ENCODE data around the gene FBXL16. TPM values are rescaled to one million over a fixed set of nuclear protein-coding genes. Genes with fewer than 3 reads are reported as not detected.

FBXL16 gene
- total RNA-seq, 1 donor from 2014 or later, result 0.30 TPM

DNA sequence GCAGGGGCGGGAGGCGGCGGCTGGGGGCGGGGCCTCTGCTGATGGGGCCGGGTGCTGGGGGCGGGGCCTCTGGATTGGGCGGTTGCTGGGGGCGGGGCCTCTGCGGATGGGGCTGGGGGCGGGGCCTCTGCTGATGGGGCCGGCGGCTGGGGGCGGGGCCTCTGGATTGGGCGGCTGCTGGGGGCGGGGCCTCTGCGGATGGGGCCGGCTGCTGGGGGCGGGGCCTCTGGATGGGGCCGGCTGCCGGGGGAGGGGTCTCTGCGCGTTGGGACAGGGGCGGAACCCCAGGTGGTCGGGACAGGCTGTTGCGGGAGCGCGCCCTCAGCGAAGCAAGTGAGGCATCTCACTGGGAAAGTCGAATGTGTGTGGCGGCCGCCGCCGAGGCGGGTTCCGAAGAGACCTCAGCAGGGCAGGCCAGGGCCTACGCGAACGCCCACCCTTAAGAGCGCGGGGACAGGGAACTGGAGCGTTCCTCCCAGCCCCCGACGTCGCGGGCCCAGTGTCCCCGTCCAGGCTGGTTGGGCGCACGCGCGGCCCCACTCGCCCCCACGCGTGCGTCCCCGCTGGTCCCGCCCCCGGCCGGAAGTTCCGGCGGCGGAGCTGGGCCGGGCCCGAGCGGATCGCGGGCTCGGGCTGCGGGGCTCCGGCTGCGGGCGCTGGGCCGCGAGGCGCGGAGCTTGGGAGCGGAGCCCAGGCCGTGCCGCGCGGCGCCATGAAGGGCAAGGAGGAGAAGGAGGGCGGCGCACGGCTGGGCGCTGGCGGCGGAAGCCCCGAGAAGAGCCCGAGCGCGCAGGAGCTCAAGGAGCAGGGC is 25.6 kb downstream of the FBXL16 start, which contains the start of gene STUB1:
STUB1 (plus strand) TSS at position 597 of the 811 bp plus-strand sequence; CDS start at position 713, 116 bp downstream.
- ATAC-seq, result peak; percentile 73
- peak; percentile 92 for DNase-seq (ENCODE audit: low spot score)

DNA sequence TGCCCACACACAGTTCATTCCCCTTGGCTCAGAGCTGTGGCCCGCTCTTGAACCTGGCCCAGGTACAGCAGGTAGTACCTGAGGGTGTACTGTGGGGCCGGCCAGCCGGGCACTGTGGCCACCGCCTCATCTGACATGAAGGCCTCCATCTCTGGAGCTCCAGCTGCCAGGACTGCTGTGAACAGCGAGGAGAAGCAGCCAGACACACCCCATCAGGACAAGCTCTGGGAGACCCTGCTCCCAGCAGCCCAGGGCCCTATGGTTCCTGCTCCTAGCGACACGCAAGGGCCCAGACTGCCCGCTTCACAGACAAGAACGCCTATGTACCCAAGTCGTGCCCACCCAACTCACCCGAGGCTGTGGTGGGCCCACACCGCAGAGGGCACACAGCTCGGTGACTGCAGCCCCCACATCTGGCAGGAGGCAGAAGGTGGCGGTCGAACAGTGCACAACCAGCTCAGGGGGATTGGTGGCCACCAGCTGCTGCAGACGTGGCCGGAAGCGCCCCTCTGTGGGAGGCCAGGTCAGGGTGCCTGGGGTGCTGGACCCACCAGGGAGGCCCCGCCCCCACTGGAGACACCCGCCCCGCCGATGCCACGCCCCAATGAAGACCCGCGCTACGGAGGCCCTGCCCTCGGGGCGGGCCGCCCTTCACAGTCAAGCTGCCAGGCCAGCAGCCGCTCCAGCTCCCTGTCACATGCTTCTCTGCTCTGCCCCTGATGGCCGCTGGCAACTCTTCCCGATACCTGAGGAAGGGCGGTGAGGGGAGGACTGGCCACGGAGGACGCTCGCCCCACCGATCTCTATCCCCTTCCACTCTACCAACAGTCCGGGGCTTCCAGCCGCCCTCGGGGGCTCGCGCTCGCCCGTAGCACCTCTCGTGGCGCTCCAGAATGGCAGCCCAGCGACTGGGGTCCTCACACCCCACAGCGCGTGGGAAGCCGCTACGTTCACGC is 26.5 kb downstream of the FBXL16 start:
- ATAC-seq (peak; percentile 39), DNase-seq (ENCODE audit: low spot score) (peak; percentile 84)

DNA sequence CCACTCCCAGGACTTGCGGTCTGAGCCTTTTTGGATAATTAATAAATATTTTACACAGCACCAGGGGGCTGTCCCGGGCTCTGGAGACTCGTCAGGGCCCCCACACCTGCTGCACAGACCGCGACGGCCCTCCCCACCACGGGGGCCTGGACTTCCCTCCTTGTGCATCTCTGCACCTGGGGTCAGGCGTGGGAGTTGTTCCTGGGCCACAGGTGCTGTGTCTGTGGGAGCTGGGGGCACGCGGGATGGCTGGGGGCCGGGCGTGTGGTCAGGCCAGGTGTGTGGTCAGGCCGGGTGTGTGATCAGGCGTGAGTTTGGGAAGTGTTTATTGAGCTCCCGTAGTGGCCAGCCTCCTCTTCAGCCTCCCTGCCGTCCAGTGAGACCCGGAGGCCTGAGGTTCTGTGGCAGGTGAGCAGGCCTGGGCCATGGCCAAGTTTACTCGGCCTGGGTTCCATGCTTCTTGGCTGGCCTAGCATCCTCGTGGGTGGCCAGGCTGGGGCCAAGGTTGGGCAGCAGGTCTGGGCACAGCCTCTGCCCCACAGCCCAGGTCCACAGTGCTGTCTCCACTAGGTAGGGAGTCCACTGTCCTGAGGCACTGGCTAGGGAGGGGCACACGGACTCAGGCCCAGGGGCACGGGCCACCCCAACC is 27.3 kb downstream of the FBXL16 start:
- no peak for DNase-seq (ENCODE audit: low spot score)
- peak; percentile 2 for ATAC-seq

DNA sequence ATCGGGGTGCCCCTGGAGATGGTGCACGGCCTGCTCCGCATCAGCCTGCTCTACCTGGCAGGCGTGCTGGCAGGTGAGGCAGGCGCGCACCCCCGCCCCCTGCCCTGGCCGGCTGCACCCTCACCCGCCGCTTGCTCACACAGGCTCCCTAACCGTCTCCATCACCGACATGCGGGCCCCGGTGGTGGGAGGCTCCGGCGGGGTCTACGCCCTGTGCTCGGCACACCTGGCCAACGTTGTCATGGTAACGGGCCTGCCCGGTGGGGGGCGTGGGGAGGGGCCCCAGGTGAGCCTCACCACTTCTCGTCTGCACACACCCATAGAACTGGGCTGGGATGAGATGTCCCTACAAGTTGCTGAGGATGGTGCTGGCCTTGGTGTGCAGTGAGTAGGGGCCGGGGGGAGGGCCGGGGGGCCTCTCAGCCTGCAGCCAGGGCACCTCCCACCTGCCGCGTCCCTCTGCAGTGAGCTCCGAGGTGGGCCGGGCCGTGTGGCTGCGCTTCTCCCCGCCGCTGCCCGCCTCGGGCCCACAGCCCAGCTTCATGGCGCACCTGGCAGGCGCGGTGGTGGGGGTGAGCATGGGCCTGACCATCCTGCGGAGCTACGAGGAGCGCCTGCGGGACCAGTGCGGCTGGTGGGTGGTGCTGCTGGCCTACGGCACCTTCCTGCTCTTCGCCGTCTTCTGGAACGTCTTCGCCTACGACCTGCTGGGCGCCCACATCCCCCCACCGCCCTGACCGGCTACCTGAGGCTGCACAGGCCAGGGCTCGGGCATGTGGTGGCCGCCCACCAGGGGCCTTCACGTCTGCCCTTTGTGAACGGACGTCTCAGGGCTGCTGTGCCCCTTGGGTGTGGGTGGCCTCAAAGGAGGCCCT is 28.0 kb downstream of the FBXL16 start:
- ATAC-seq, result no peak

DNA sequence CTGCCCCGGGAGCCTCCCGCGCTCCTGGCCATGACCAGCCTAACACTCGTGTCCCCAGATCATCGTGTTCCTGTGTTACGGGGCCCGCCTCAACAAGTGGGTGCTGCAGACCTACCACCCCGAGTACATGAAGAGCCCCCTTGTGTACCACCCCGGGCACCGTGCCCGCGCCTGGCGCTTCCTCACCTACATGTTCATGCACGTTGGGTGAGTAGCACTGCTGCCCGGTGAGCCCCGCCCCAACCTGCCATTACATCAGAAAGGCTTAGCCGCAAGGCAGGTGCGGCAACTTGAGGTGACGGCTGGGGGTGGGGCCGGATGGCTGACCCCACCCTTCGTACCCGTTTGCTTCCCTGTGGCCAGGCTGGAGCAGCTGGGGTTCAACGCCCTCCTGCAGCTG is 28.7 kb downstream of the FBXL16 start:
- DNase-seq (ENCODE audit: low spot score) (no peak), ATAC-seq (no peak)

More for the DNA sequence above, 28.0 kb downstream of the FBXL16 start:
- no peak for DNase-seq (ENCODE audit: low spot score)

DNA sequence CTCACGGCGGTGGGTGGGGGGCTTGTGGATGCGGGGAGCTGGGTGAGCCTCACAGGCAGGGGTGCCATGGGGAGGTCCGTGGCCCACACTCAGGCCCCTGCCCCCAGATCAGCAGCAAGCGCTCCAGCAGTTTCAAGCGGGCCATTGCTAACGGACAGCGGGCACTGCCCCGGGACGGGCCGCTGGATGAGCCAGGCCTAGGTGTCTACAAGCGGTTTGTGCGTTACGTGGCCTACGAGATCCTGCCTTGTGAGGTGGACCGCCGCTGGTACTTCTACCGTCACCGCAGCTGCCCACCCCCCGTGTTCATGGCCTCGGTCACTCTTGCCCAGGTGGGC is 29.1 kb downstream of the FBXL16 start:
- DNase-seq (ENCODE audit: low spot score), result no peak
- ATAC-seq, result no peak

DNA sequence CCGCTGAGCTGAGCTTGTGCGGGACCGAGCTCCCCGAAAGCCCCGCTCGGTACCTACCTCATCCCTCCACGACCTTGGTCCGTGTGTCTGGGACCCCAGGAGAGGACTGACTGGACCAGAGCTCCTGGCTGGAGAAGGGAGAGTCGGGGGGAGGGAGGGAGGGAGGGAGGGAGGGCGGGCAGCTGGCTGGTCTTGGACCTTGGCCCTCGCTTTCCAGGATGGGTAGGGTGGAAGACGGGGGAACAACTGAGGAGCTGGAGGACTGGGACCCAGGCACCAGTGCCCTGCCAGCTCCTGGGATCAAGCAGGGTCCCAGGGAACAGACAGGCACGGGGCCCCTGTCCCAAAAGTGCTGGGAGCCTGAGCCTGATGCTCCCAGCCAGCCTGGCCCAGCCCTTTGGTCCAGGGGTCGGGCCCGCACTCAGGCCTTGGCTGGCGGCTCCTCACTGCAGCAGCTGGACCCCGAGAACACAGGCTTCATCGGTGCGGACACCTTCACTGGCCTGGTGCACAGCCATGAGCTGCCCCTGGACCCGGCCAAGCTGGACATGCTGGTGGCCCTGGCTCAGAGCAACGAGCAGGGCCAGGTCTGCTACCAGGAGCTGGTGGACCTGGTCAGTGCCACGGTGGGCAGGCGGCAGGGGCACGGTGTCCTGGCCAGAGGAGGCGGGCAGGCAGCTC is 29.6 kb downstream of the FBXL16 start:
- DNase-seq (ENCODE audit: low spot score), result no peak
- no peak for ATAC-seq

DNA sequence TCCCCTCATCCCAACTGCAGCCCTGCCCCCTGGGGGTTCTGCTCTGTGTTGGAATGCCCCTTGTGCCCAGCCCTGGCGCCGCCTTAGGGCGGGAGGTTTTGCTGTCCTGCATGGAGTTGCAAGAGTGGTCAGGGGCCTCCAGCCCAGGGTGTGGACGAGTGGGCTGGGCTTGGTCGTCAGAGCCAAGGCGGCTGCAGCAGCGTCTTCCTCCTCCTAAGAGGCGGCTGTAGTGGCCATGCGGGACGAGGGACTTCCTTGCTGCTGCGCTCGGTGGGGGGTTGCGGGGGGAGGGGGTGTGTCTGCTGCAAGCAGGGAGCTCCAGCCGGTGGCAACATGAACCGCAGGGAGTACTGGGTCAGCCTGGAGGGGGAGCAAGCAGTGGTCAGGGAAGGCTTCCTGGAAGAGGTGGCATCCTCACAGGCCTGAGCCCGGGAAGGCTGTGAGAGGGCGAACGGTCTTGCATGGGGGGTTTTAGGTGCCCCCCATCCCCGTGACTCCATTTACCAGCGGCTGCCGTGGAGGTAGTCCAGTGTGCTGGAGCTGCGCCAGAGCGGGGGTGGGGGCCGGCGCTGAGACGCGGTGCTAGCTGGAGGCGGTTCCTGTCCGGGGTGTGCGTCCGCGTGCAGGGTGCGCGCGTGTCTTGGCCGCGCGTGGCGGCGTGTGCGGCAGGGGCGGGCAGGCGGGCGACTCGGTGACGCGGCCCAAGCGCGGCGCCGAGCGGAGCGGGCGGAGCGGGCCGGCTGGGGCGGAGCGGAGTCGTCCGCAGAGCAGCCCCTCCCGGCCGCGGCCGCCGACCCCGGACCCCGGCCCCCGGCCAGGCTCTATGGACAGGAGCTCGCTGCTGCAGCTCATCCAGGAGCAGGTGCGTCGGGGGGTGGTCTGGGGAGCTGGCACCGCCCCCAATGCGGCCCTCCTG is 30.4 kb downstream of the FBXL16 start, which contains the start of gene RHBDL1:
RHBDL1 (plus strand) TSS at position 704 of the 916 bp plus-strand sequence; CDS start at position 824, 120 bp downstream.
- no peak for DNase-seq (ENCODE audit: low spot score)
- no peak for ATAC-seq

DNA sequence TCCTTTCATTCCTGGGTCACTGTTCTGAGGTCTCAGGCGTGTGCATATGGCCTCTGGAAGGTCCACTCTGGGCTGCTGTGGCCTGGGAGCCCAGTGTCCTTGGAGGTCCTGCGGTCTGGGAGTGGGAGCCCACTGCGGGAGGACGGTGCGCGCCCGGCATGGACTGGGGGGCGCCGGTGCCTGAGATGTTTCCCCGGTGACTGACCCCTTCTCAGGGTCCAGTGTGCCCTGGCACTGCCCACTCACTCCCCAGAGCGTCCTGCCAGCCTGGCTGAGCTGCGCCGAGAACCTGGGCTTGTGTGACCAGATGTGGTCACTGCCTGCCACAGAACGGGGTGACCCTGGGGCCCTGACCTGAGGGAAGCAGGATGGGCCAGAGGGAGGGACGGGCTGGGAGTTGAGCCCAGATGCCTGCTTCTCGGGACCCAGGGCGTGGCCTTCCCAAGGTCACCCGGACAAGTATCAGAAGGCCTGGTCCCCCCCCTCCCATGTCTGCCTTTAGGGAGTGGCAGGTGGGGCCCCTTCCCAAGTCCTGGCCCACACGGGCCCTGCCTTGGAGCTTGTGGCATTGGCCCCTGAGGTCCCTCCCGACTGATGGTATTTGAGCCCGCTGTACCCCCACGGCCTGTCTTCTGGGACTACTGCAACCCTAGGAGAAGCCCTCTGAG is 31.3 kb downstream of the FBXL16 start:
- DNase-seq (ENCODE audit: low spot score), result no peak
- ATAC-seq, result no peak

DNA sequence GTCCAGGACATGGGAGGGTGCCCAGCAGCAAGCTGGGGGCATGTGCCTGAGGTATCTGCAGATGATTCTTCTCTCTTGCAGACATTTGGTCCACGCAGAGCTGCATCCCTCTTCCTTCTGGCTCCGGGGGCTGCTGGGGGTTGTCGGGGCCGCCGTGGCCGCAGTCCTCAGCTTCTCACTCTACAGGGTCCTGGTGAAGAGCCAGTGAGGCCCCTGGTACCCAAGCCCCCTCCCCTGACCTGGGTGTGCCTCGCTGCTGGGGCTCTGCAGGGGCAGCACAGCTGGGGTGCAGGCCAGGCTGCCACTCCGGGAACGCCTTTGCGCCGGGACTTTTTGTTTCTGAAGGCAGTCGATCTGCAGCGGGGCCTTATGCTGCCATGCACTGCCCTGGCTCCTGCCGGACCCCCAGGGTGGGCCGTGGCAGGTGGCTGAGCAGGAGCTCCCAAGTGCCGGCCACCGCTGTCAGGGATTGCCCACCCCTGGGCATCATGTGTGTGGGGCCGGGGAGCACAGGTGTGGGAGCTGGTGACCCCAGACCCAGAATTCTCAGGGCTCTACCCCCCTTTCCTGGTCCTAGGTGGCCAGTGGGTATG is 32.1 kb downstream of the FBXL16 start:
- ATAC-seq (no peak), DNase-seq (ENCODE audit: low spot score) (no peak)

DNA sequence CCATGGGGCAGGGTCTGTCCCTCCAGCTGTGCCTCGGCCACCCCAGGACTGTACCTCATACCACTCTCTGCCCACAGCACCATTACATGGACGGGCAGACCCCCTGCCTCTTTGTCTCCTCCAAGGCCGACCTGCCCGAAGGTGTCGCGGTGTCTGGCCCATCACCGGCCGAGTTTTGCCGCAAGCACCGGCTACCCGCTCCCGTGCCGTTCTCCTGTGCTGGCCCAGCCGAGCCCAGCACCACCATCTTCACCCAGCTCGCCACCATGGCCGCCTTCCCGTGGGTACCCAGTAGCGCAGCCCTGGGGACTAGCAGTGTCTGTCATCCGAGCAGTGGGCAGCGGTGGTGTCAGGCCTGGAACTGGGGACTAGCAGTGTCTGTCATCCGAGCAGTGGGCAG is 32.8 kb downstream of the FBXL16 start:
- ATAC-seq (no peak), DNase-seq (ENCODE audit: low spot score) (no peak)

DNA sequence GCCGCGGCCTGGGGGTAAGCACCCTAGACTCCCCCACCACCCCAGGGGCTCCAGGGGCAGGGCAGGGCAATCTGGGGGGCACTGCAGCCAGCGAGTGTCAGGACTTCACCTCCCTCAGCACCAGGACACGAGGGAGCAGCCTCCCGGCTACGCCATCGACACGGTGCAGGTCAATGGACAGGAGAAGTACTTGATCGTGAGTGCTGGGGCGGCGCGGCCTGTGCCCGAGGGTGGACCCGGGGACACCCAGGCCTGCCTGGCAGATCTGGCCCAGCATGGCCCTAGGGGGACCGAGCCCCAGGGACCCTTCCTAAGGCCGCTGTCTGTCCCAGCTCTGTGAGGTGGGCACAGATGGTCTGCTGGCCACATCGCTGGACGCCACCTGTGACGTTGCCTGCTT is 33.2 kb downstream of the FBXL16 start:
- DNase-seq (ENCODE audit: low spot score) (no peak), ATAC-seq (no peak)

DNA sequence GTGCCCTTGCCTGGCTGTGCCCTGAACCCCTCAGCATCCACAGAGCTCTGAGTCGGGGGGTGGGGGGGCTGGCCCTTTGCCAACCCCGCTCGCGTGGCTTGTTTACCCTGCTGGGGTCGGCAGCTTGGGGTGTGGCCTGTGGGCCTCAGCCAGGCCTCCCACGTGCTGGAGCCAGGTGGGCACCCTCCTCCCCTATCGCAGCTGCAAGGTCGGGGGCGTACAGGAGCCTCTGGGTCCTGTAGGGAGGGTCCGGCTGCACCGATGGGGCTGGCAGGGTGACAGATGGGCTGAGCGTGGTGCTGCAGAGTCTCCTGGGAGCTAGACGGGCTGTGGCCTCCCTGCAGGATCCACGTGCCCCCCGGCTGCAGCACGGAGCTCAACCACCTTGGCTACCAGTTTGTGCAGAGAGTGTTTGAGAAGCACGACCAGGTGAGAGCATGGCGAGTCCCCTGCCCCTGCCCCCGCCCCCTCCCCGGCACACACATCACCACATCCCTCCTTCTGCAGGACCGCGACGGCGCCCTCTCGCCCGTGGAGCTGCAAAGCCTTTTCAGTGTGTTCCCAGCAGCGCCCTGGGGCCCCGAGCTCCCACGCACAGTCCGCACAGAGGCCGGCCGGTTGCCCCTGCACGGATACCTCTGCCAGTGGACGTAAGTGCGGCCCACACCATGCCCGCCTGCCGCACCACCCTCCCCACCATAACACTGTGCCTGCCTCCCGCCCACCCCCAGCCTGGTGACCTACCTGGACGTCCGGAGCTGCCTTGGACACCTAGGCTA is 34.1 kb downstream of the FBXL16 start:
- ATAC-seq, result no peak
- DNase-seq (ENCODE audit: low spot score), result no peak

DNA sequence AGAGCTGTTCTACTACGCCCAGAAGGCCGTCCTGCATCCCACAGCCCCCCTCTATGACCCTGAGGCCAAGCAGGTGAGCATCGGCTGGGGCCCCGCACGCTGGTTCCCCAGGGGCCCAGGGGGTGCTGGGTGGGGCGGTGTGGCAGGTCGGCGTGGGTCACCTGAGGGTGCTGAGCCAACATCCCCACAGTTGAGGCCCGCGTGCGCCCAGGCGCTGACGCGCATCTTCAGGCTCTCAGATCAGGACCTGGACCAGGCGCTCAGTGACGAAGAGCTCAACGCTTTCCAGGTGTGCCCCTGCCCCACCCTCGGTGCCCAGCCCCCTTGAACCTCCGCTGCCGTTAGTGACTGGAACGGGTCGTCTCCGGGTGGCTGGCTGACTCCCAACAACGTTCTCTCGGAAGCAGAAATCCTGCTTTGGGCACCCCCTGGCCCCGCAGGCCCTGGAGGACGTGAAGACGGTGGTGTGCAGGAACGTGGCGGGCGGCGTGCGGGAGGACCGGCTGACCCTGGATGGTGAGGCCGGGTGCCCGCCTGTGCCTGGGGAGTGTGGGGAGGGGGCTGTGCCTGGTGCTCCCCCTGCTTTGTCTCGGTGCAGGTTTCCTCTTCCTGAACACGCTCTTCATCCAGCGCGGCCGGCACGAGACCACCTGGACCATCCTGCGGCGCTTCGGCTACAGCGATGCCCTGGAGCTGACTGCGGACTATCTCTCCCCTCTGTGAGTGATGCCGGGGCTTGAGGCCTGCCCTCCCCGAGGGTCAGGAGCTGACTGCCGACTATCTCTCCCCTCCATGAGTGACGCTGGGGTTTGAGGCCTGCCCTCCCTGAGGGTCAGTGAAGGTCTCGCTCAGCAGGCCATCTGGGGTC is 34.9 kb downstream of the FBXL16 start:
- DNase-seq (ENCODE audit: low spot score) (no peak), ATAC-seq (no peak)

DNA sequence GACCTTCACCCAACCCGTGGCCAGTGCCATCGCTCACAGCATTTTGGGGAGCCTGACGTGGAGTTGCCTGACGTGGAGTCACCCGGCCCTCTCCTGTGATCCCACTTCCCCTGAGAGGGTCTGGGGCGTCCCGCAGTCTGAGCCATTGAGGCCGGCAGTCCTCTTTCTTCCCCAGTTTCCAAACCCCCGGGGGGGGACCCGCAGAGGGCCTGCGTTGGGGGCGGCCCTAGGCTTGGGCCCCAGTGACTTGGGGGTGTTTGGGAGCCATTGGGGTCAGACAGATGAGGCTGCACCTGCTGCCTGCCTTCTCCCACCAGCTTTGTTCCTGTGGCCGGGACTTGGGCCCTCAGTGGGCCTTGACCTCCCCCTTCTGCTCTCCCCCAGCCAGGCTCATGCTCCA is 35.9 kb downstream of the FBXL16 start:
- ATAC-seq (no peak), DNase-seq (ENCODE audit: low spot score) (no peak)

Data from left lobe of liver (tissue), 2 donors.